Measurements from ENCODE around the gene ARMH3. TPM values are rescaled to one million over a fixed set of nuclear protein-coding genes. Genes with fewer than 3 reads are reported as not detected.

ARMH3 gene
- total RNA-seq, 2 donors from 2014 or later: 5.6 to 8.3 TPM

DNA sequence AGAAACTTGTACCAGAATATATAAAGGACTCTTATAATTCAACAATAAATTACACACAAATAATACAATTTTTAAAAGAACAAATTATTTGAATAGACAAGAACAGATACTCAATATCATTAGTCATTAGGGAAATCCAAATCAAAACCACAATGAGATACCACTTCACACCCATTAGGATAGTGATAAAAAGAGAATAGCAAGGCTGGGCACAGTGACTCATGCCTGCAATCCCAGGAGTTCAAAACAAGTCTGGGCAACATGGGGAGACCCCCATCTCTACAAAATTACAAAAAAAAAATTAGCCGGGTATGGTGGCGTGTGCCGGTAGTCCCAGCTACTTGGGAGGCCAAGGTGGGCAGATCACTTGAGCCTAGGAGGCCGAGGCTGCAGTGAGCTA is 160.2 kb downstream of the ARMH3 start:
- Histone ChIP-seq H3K9me3 (no peaks in the 10 kb centered on the region), H3K36me3 (replicated peaks in 1 of 2; ENCODE audit: insufficient read depth in 1 of 2, low read depth in 2 of 2) (no peaks in the 10 kb centered on the region), H3K27me3 (no peaks in the 10 kb centered on the region), H3K4me3 (no peak overlapping the region), H3K27ac (no peak overlapping the region), H3K4me1 (peaks cover 8% of the 10 kb centered on the region)
- DNase-seq: no peak
- WGBS, 2 donors: 92 to 100% methylated on average over 4 of the region's 4 CpGs
- intact Hi-C loops (cut with DNase I): loop anchor here (10.0 kb wide), 1 partner anchor 119 kb away; no protein-coding TSS in a partner anchor
- TF ChIP-seq, protein P1, sequence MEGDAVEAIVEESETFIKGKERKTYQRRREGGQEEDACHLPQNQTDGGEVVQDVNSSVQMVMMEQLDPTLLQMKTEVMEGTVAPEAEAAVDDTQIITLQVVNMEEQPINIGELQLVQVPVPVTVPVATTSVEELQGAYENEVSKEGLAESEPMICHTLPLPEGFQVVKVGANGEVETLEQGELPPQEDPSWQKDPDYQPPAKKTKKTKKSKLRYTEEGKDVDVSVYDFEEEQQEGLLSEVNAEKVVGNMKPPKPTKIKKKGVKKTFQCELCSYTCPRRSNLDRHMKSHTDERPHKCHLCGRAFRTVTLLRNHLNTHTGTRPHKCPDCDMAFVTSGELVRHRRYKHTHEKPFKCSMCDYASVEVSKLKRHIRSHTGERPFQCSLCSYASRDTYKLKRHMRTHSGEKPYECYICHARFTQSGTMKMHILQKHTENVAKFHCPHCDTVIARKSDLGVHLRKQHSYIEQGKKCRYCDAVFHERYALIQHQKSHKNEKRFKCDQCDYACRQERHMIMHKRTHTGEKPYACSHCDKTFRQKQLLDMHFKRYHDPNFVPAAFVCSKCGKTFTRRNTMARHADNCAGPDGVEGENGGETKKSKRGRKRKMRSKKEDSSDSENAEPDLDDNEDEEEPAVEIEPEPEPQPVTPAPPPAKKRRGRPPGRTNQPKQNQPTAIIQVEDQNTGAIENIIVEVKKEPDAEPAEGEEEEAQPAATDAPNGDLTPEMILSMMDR (IDR thresholded peaks at IDR 0.05): no peak
- TF ChIP-seq POLR2A (IDR thresholded peaks at IDR 0.05): no peak
- ATAC-seq: no peak

DNA sequence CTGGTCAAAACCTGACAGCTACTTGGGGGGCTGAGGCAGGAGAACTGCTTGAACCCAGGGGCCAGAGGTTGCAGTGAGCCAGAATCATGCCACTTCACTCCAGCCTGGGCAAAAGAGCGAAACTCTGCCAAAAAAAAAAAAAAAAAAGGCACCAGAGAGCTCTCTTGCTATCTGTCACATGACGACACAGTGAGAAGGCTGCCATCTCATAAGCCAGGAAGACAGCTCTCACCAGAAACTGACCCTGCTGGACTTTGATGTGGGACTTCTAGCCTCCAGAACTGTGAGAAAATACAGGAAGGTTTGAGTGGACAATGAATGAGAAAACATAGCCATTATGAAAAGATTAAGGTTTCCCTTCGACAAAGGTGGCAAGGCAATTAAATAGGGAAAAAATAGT is 161.2 kb downstream of the ARMH3 start:
- intact Hi-C loops (cut with DNase I): loop anchor here (10.0 kb wide), 1 partner anchor 120 kb away; no protein-coding TSS in a partner anchor
- ATAC-seq: no peak
- H3K27ac ChIP-seq: no peak overlapping the region

DNA sequence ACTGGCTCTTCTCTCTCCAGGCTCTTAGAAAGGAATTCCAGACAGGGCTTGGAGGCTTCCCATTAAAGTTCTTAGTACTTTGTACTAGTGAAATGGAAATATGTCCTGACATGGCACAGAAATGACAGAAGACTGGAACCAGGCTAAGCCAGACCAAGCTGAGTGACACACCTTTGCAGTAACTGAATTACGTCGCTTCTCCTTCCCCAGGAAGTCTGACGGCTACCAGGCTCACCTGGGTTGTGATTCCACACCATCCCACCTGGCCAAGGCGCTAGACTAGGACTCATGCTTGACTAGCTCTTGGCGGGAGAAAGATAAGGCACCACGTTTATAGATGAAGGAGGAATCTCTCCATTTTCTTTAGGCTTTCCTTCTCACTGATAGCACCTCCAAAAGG is 161.7 kb downstream of the ARMH3 start:
- WGBS, 2 donors: 83% methylated on average over 6 of the region's 6 CpGs
- no peaks in the 10 kb centered on the region for H3K9me3 ChIP-seq
- TF ChIP-seq, protein P1 (IDR thresholded peaks at IDR 0.05): no peak
- no peak for TF ChIP-seq POLR2A (IDR thresholded peaks at IDR 0.05)
- intact Hi-C loops (cut with DNase I): loop anchor here (10.0 kb wide), 1 partner anchor 121 kb away; no protein-coding TSS in a partner anchor
- H3K27ac ChIP-seq: no peak overlapping the region
- H3K36me3 ChIP-seq (replicated peaks in 1 of 2; ENCODE audit: insufficient read depth in 1 of 2, low read depth in 2 of 2): no peaks in the 10 kb centered on the region
- H3K4me1 ChIP-seq: peaks cover 8% of the 10 kb centered on the region
- ATAC-seq (no peak), DNase-seq (no peak)
- no peaks in the 10 kb centered on the region for H3K27me3 ChIP-seq
- no peak overlapping the region for H3K4me3 ChIP-seq

More for the DNA sequence above, 161.2 kb downstream of the ARMH3 start:
- Histone ChIP-seq H3K36me3 (replicated peaks in 1 of 2; ENCODE audit: insufficient read depth in 1 of 2, low read depth in 2 of 2) (no peaks in the 10 kb centered on the region), H3K4me1 (peaks cover 8% of the 10 kb centered on the region), H3K27me3 (no peaks in the 10 kb centered on the region), H3K4me3 (no peak overlapping the region), H3K9me3 (no peaks in the 10 kb centered on the region)
- TF ChIP-seq POLR2A (IDR thresholded peaks at IDR 0.05): no peak
- TF ChIP-seq, protein P1 (IDR thresholded peaks at IDR 0.05): no peak
- no peak for DNase-seq
- WGBS, 2 donors: 76 to 77% methylated on average over 3 of the region's 3 CpGs

DNA sequence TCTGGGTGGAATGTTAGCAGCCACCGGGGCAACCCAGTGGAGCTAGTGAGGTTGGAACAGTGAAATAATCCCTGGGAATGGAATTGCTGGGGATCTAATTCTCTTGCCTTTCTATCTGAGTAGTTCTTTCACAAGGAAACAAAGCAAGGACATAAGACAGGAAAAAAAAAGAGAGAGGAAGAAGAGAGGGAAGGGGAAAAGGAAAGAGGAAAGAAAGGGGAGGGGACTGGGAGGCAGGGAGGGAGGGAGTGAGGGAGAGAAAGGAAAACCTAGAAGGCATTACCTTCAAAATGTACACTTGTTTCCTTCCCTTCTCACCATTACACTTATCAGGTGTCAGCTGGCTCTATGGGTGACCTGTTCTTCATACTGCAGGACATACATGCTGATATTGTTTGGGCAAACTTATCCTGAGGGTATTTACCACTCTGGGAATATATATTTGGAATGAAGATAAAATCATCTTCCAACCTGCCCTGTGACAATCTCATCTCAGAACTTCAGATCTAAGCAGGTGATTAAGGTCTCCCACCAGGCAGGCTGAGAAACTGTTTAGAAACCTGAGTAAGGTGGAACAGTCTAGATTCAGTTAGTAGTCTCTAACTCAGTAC is 162.4 kb downstream of the ARMH3 start:
- ATAC-seq: no peak
- intact Hi-C loops (cut with DNase I): loop anchor here (10.0 kb wide), 1 partner anchor 121 kb away; no protein-coding TSS in a partner anchor
- Histone ChIP-seq H3K4me3 (no peak overlapping the region), H3K27me3 (no peaks in the 10 kb centered on the region), H3K4me1 (peaks cover 8% of the 10 kb centered on the region), H3K27ac (no peak overlapping the region), H3K9me3 (no peaks in the 10 kb centered on the region), H3K36me3 (replicated peaks in 1 of 2; ENCODE audit: insufficient read depth in 1 of 2, low read depth in 2 of 2) (no peaks in the 10 kb centered on the region)
- 95 to 96% methylated on average over 1 of the region's 1 CpG for WGBS, 2 donors
- no peak for TF ChIP-seq POLR2A (IDR thresholded peaks at IDR 0.05)
- TF ChIP-seq, protein P1 (IDR thresholded peaks at IDR 0.05): no peak
- no peak for DNase-seq

All from body of pancreas (tissue), 4 donors.